ENCODE results near the gene HLX. TPM values are rescaled to one million over a fixed set of nuclear protein-coding genes. Genes with fewer than 3 reads are reported as not detected.

The HLX gene
- total RNA-seq, 2 donors from 2014 or later = 3.1 to 12.3 TPM

GRCh38 chr1:220879509-220880361, 492 bp downstream of the HLX start:
- ATAC-seq = peak; percentile 72
- DNase-seq = peak in 1 of 2 donors; percentile 49
- intact Hi-C loops (cut with DNase I, micrococcal nuclease) = loop anchor here in 1 of 2 donors (5.0 to 10.0 kb wide), 2 partner anchors 325 to 553 kb away; no protein-coding TSS in a partner anchor

GRCh38 chr1:220880362-220880670, 1.1 kb downstream of the HLX start:
- DNase-seq = no peak
- intact Hi-C loops (cut with DNase I, micrococcal nuclease) = no loop called here
- ATAC-seq = no peak

- intact Hi-C loops (cut with DNase I, micrococcal nuclease) = no loop called here
- peak; percentile 34 for ATAC-seq
- peak; percentile 63 to 79 for DNase-seq
Measured at GRCh38 chr1:220880726-220881506, 1.7 kb downstream of the HLX start.

- ATAC-seq (no peak), DNase-seq (peak; percentile 39 to 57)
- intact Hi-C loops (cut with DNase I, micrococcal nuclease) = no loop called here
Measured at GRCh38 chr1:220882061-220882891, 3.0 kb downstream of the HLX start.

GRCh38 chr1:220884109-220884980, 5.1 kb downstream of the HLX start:
- intact Hi-C loops (cut with DNase I, micrococcal nuclease) = no loop called here
- no peak for DNase-seq
- ATAC-seq = no peak

GRCh38 chr1:220884981-220885918, 6.0 kb downstream of the HLX start:
- DNase-seq = no peak
- intact Hi-C loops (cut with DNase I, micrococcal nuclease) = no loop called here
- no peak for ATAC-seq

- intact Hi-C loops (cut with DNase I, micrococcal nuclease) = no loop called here
- DNase-seq (no peak), ATAC-seq (no peak)
Measured at GRCh38 chr1:220885971-220886370, 6.7 kb downstream of the HLX start.

- no peak for DNase-seq
- intact Hi-C loops (cut with DNase I, micrococcal nuclease) = no loop called here
- ATAC-seq = no peak
Measured at GRCh38 chr1:220886470-220887201, 7.4 kb downstream of the HLX start.

GRCh38 chr1:220887202-220887519, 7.9 kb downstream of the HLX start:
- DNase-seq = no peak
- ATAC-seq = no peak
- intact Hi-C loops (cut with DNase I, micrococcal nuclease) = no loop called here

GRCh38 chr1:220887520-220888416, 8.5 kb downstream of the HLX start:
- ATAC-seq (peak; percentile 25), DNase-seq (no peak)
- intact Hi-C loops (cut with DNase I, micrococcal nuclease) = no loop called here

GRCh38 chr1:220888417-220888986, 9.3 kb downstream of the HLX start:
- ATAC-seq = no peak
- DNase-seq = no peak
- intact Hi-C loops (cut with DNase I, micrococcal nuclease) = no loop called here

GRCh38 chr1:220889333-220889732, 10.1 kb downstream of the HLX start:
- intact Hi-C loops (cut with DNase I, micrococcal nuclease) = no loop called here
- DNase-seq (no peak), ATAC-seq (no peak)

- ATAC-seq = no peak
- no peak for DNase-seq
- intact Hi-C loops (cut with DNase I, micrococcal nuclease) = no loop called here
Measured at GRCh38 chr1:220889848-220890287, 10.6 kb downstream of the HLX start.

GRCh38 chr1:220890602-220891001, 11.4 kb downstream of the HLX start:
- intact Hi-C loops (cut with DNase I, micrococcal nuclease) = no loop called here
- no peak for DNase-seq
- ATAC-seq = no peak

- intact Hi-C loops (cut with DNase I, micrococcal nuclease) = no loop called here
- ATAC-seq (no peak), DNase-seq (no peak)
Measured at GRCh38 chr1:220891224-220892085, 12.2 kb downstream of the HLX start.
